IMR-90 (cell line): ENCODE results near the gene CRB1. TPM values are rescaled to one million over a fixed set of nuclear protein-coding genes. Genes with fewer than 3 reads are reported as not detected.
A peak's percentile ranks its signal among the peaks of the same experiment; 100 is the strongest.

ENCODE experiments used
- ATAC-seq: fragments of 200-7000 bp; cut with Tn5 transposase; 2 replicates; pipeline ENCODE4 v1.9.1; 2020; ENCODE audit warnings: low read depth, mild to moderate bottlenecking, moderate library complexity
- BruUV-seq: library from RNA; stranded (reverse); fragments of 400-500 nt; replicated peaks from 2 replicates; lab custom pipeline; 2021; lab: Mats Ljungman, UMichigan
- CTCF ChIA-PET: fragments of 300-600 bp; formaldehyde crosslinking; extraction: SDS; loops from one replicate; lab custom pipeline; 2021; ENCODE audit warnings: antibody characterized with exemption; lab: Yijun Ruan, JAX
- POLR2A ChIA-PET: fragments of 300-600 bp; sonication (Branson Sonifier 250); formaldehyde crosslinking; loops from one replicate; lab custom pipeline; 2022; ENCODE audit warnings: antibody characterized with exemption; ENCODE audit not compliant: unreplicated experiment; lab: Charles Lee
- DNase-seq: peaks from one replicate; pipeline ENCODE4 v3.0.0; 2013
- H2AFZ ChIP-seq: replicated peaks from 2 replicates; pipeline ENCODE3; 2013; ENCODE audit warnings: low read length, mild to moderate bottlenecking; ENCODE audit not compliant: poor library complexity
- H2AK5ac ChIP-seq: 2 replicates; pipeline ENCODE4 v1.6.1; 2013; ENCODE audit warnings: low read depth, low read length, inconsistent platforms
- H2AK9ac ChIP-seq: replicated peaks from 2 replicates; pipeline ENCODE3; 2013; ENCODE audit warnings: mild to moderate bottlenecking, low read depth, low read length, moderate library complexity; ENCODE audit not compliant: poor library complexity
- H2BK120ac ChIP-seq: 2 replicates; pipeline ENCODE4 v1.6.1; 2013; ENCODE audit warnings: low read depth, low read length, inconsistent platforms
- H2BK15ac ChIP-seq: 3 replicates; pipeline ENCODE4 v1.6.1; 2013; ENCODE audit warnings: low read depth, low read length, inconsistent platforms
- H2BK20ac ChIP-seq: 2 replicates; pipeline ENCODE4 v1.6.1; 2013; ENCODE audit warnings: low read depth, mild to moderate bottlenecking, inconsistent platforms, low read length, moderate library complexity
- H2BK5ac ChIP-seq: 2 replicates; pipeline ENCODE4 v1.6.1; 2013; ENCODE audit warnings: mild to moderate bottlenecking, low read depth, low read length, inconsistent platforms; ENCODE audit not compliant: poor library complexity, severe bottlenecking
- H3K14ac ChIP-seq: replicated peaks from 2 replicates; pipeline ENCODE4 v1.6.1; 2013; ENCODE audit warnings: low read depth, low read length, inconsistent platforms
- H3K18ac ChIP-seq: 2 replicates; pipeline ENCODE4 v1.6.1; 2013; ENCODE audit warnings: low read depth, low read length, control low read depth
- H3K23ac ChIP-seq: 2 replicates; pipeline ENCODE4 v1.6.1; 2013; ENCODE audit warnings: low read depth, low read length, inconsistent platforms
- H3K27ac ChIP-seq: 2 replicates; pipeline ENCODE4 v1.5.1; 2013; ENCODE audit warnings: mild to moderate bottlenecking, control low read depth, low read length; ENCODE audit not compliant: insufficient read depth
- H3K27me3 ChIP-seq: 2 replicates; pipeline ENCODE4 v1.6.1; 2013; ENCODE audit warnings: low read length; ENCODE audit not compliant: control insufficient read depth, insufficient read depth
- H3K36me3 ChIP-seq: 2 replicates; pipeline ENCODE4 v1.6.1; 2013; ENCODE audit warnings: low read length, mixed read lengths; ENCODE audit not compliant: control insufficient read depth, insufficient read depth
- H3K4ac ChIP-seq: 2 replicates; pipeline ENCODE4 v1.6.1; 2013; ENCODE audit warnings: low read depth, low read length, inconsistent platforms
- H3K4me1 ChIP-seq: 2 replicates; pipeline ENCODE4 v1.6.1; 2013; ENCODE audit warnings: low read length, mixed read lengths; ENCODE audit not compliant: control insufficient read depth, insufficient read depth
- H3K4me2 ChIP-seq: 2 replicates; pipeline ENCODE4 v1.6.1; 2013; ENCODE audit warnings: low read depth, mild to moderate bottlenecking, control low read depth, low read length, moderate library complexity
- H3K4me3 ChIP-seq: 2 replicates; pipeline ENCODE4 v1.5.1; 2013; ENCODE audit warnings: low read depth, mild to moderate bottlenecking, control low read depth, low read length, moderate library complexity; ENCODE audit not compliant: insufficient read depth
- H3K56ac ChIP-seq: 2 replicates; pipeline ENCODE4 v1.6.1; 2013; ENCODE audit warnings: low read length, inconsistent platforms; ENCODE audit not compliant: insufficient read depth; ENCODE audit errors: extremely low read depth
- H3K79me1 ChIP-seq, 2 experiments: 2 replicates each; pipeline ENCODE4 v1.6.1; 2013; ENCODE audit warnings: low read length in 2 of 2, inconsistent platforms in 1 of 2, low read depth in 1 of 2
- H3K9ac ChIP-seq: 2 replicates; pipeline ENCODE4 v1.6.1; 2013; ENCODE audit warnings: low read depth, low read length, control low read depth
- H3K9me1 ChIP-seq: 2 replicates; pipeline ENCODE4 v1.6.1; 2013; ENCODE audit warnings: low read length, inconsistent platforms; ENCODE audit not compliant: insufficient read depth
- H3K9me3 ChIP-seq: 2 replicates; pipeline ENCODE4 v1.6.1; 2013; ENCODE audit warnings: low read length; ENCODE audit not compliant: control insufficient read depth, insufficient read depth
- H4K20me1 ChIP-seq: 2 replicates; pipeline ENCODE4 v1.6.1; 2013; ENCODE audit warnings: low read length, inconsistent platforms; ENCODE audit not compliant: insufficient read depth
- H4K5ac ChIP-seq: 2 replicates; pipeline ENCODE4 v1.6.1; 2013; ENCODE audit warnings: mild to moderate bottlenecking, low read depth, low read length, control low read depth
- H4K8ac ChIP-seq, 2 experiments: 2 replicates each; pipeline ENCODE4 v1.6.1; 2013; ENCODE audit warnings: low read depth in 2 of 2, low read length in 2 of 2, control low read depth in 1 of 2, inconsistent platforms in 1 of 2
- H4K91ac ChIP-seq: 2 replicates; pipeline ENCODE4 v1.6.1; 2013; ENCODE audit warnings: low read depth, low read length, inconsistent platforms; ENCODE audit not compliant: insufficient read depth
- CEBPB ChIP-seq: IDR thresholded peaks from 2 replicates; pipeline ENCODE4 v1.6.1; 2012; ENCODE audit warnings: low read depth, low read length, improper control_type of control experiment
- MXI1 ChIP-seq: IDR thresholded peaks from 2 replicates; pipeline ENCODE4 v1.6.1; 2012; ENCODE audit warnings: low read depth, mild to moderate bottlenecking, low read length, moderate library complexity, borderline replicate concordance
- WGBS, 2 experiments: methylation state at CpG; one replicate each; pipeline versions ENCODE4 v1.1.5 to v1.1.7; 2013; ENCODE audit warnings: missing lambda C conversion rate in 2 of 2; ENCODE audit not compliant: insufficient read length in 1 of 2; ENCODE audit errors: extremely low coverage in 2 of 2; 5-methylcytosine and 5-hydroxymethylcytosine counted together
- dilution Hi-C: fragments of 300-500 bp; cut with HindIII; formaldehyde crosslinking; loops from one replicate; pipeline ENCODE4 v1.14.3; 2018; ENCODE audit warnings: low sequenced_read_pairs; ENCODE audit not compliant: unreplicated experiment
- in situ Hi-C: fragments of 300-500 bp; cut with MboI; formaldehyde crosslinking; loops from 3 replicates; pipeline ENCODE4 v1.14.3; 2019; ENCODE audit warnings: low sequenced_read_pairs, inconsistent platforms, mixed read lengths
- intact Hi-C: fragments of 100-400 bp; cut with micrococcal nuclease; formaldehyde crosslinking; loops from 2 replicates; pipeline ENCODE4 v1.10.0; 2022
- polyA plus RNA-seq, 3 experiments: library from polyadenylated mRNA; depleted of rRNA; stranded (reverse); fragments of >200 nt; gene quantifications; 2 replicates each; pipeline ENCODE4 v1.2.3, GENCODE V29; 2012; ENCODE audit warnings: low replicate concordance in 1 of 3
- total RNA-seq: library from RNA; depleted of rRNA; stranded (reverse); fragments of >200 nt; gene quantifications from 2 replicates; pipeline ENCODE4 v1.2.3, GENCODE V29; 2012

CRB1 gene
- total and polyA plus RNA-seq, 2 of the 4 experiments (the other 2 are of a cell fraction) = not detected

DNA sequence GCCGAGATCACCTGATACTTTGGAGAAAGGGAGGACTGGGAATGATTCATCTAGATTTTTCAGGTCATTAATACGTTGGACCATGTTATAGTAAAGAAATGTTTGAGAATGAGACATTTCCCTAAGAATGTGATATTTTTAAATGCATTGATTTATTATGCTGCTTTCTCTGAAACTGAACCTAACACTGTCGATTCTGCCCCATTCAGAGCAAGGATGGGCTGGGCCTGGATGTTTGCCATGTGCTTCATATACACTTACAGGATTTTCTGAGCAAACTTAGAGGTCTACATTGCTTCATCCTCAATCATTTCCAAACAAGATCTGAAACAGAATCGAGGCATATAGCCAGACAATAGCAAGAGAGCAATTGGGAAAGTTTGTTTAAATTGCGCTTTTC, 183.3 kb downstream of the CRB1 start:
- no peak overlapping the region for H2AK5ac ChIP-seq
- no peak for TF ChIP-seq MXI1
- 0 out of 2 replicates have a peak, but pooled peaks have one; percentile 15 for TF ChIP-seq CEBPB
- BruUV-seq = no TSS peak
- H3K56ac ChIP-seq = no peak overlapping the region
- ChIA-PET CTCF (no interaction called here), POLR2A (no interaction called here)
- no peak overlapping the region for H3K27ac ChIP-seq
- no peak overlapping the region for H2BK120ac ChIP-seq
- 17% methylated on average over 1 of the region's 5 CpGs; no CpG with 5 or more reads in 1 of the 2 experiments for WGBS, 2 experiments
- H2BK20ac ChIP-seq = no peak overlapping the region
- no peak overlapping the region for H4K8ac ChIP-seq
- H3K4me2 ChIP-seq = no peak overlapping the region
- H3K18ac ChIP-seq = no peak overlapping the region
- H3K27me3 ChIP-seq = no peaks in the 10 kb centered on the region
- H3K9me1 ChIP-seq = no peaks in the 10 kb centered on the region
- H4K20me1 ChIP-seq = no peaks in the 10 kb centered on the region
- in situ Hi-C loops = no loop called here
- peak; percentile 70 for DNase-seq
- no peak overlapping the region for H3K9ac ChIP-seq
- H4K5ac ChIP-seq = no peak overlapping the region
- dilution Hi-C loops = no loop called here
- no peaks in the 10 kb centered on the region for H3K4me1 ChIP-seq
- H3K36me3 ChIP-seq = no peaks in the 10 kb centered on the region
- no peak overlapping the region for H2AK9ac ChIP-seq
- H3K4ac ChIP-seq = no peak overlapping the region
- no peak overlapping the region for H3K23ac ChIP-seq
- no peaks in the 10 kb centered on the region for H3K79me1 ChIP-seq
- H3K4me3 ChIP-seq = no peak overlapping the region
- H3K14ac ChIP-seq = no peak overlapping the region
- no peaks in the 10 kb centered on the region for H3K9me3 ChIP-seq
- H2BK15ac ChIP-seq = no peak overlapping the region
- peak; percentile 51 for ATAC-seq
- no peak overlapping the region for H2AFZ ChIP-seq
- no peak overlapping the region for H2BK5ac ChIP-seq
- no peak overlapping the region for H4K91ac ChIP-seq
- intact Hi-C loops = no loop called here
